K562 (cell line): ENCODE results near the gene ADD1. TPM values are rescaled to one million over a fixed set of nuclear protein-coding genes. Genes with fewer than 3 reads are reported as not detected.
A peak's percentile ranks its signal among the peaks of the same experiment; 100 is the strongest.

Experiments used
- BRCA1 ChIP-seq, 2 experiments: fragments of 450-650 bp in 1 of 2; sonication (generic) in 1 of 2; formaldehyde crosslinking in 1 of 2; IDR thresholded peaks; 2 replicates each; pipeline versions ENCODE4 v1.5.0 to v1.6.1; 2017 to 2020; ENCODE audit warnings: mild to moderate bottlenecking in 1 of 2, missing genetic modification reagents in 1 of 2
- DDX20 ChIP-seq: fragments of 450-650 bp; IDR thresholded peaks from 2 replicates; pipeline ENCODE4 v1.6.1; 2016; ENCODE audit warnings: missing genetic modification characterization, low read depth, mild to moderate bottlenecking, missing compliant biosample characterization, moderate library complexity
- ETV6 ChIP-seq, 3 experiments: fragments of 150-350 bp in 1 of 3; sonication (generic) in 1 of 3; formaldehyde crosslinking in 1 of 3; IDR thresholded peaks; 2 replicates each; pipeline versions ENCODE4 v1.6.1 to v1.8.0; 2014 to 2022; ENCODE audit warnings: borderline replicate concordance in 2 of 3, low read depth in 2 of 3, antibody characterized with exemption in 1 of 3, low read length in 1 of 3, mild to moderate bottlenecking in 1 of 3, missing genetic modification reagents in 1 of 3
- FOS ChIP-seq: IDR thresholded peaks from 3 replicates; pipeline ENCODE4 v1.6.1; 2011; ENCODE audit not compliant: insufficient read length; ENCODE audit errors: extremely low read depth
- GTF2F1 ChIP-seq: IDR thresholded peaks from 2 replicates; pipeline ENCODE4 v1.6.1; 2011; ENCODE audit warnings: low read depth, low read length, improper control_type of control experiment
- KDM1A ChIP-seq, 2 experiments: fragments of 450-650 bp; IDR thresholded peaks; 2 replicates each; pipeline ENCODE4 v1.6.1; 2016; ENCODE audit warnings: mild to moderate bottlenecking in 2 of 2
- MCM7 ChIP-seq, 2 experiments: fragments of 450-650 bp; IDR thresholded peaks; 2 replicates each; pipeline ENCODE4 v1.6.1; 2016 to 2018
- MYC ChIP-seq, 2 experiments: fragments of 250-450 bp in 1 of 2; sonication (Bioruptor Pico) in 1 of 2; IDR thresholded peaks; 2 replicates each; pipeline versions ENCODE4 v1.5.1 to v1.6.1; 2012 to 2021; ENCODE audit warnings: low read depth in 2 of 2, borderline replicate concordance in 1 of 2, improper control_type of control experiment in 1 of 2, low read length in 1 of 2, mild to moderate bottlenecking in 1 of 2, moderate library complexity in 1 of 2
- RAD21 ChIP-seq, 2 experiments: fragments of 250-450 bp in 1 of 2; fragments of 450-650 bp in 1 of 2; sonication (Bioruptor Pico) in 1 of 2; formaldehyde crosslinking in 1 of 2; IDR thresholded peaks in 1 of 2; conservative IDR thresholded peaks in 1 of 2; 2 replicates each; pipeline versions ENCODE4 v1.4.0 to v1.8.0; 2020 to 2022; ENCODE audit warnings: mild to moderate bottlenecking in 2 of 2, moderate library complexity in 1 of 2
- SIN3B ChIP-seq: fragments of 450-650 bp; IDR thresholded peaks from 2 replicates; pipeline ENCODE4 v1.6.1; 2017; ENCODE audit warnings: low read depth, mild to moderate bottlenecking, moderate library complexity
- SP2 ChIP-seq: IDR thresholded peaks from 2 replicates; pipeline ENCODE4 v1.6.1; 2011; ENCODE audit warnings: mild to moderate bottlenecking, low read depth, low read length, moderate library complexity; ENCODE audit not compliant: poor library complexity, severe bottlenecking; ENCODE audit errors: extremely low read depth
- SRF ChIP-seq, 2 experiments: fragments of 250-450, 450-650 bp in 1 of 2; sonication (Bioruptor Pico) in 1 of 2; sonication (generic) in 1 of 2; formaldehyde crosslinking; IDR thresholded peaks; 2 replicates each; pipeline versions ENCODE4 v1.5.0 to v1.5.1; 2020 to 2022; ENCODE audit warnings: mild to moderate bottlenecking in 1 of 2, missing genetic modification reagents in 1 of 2
- ZFPM2 ChIP-seq: fragments of 250-450 bp; sonication (Bioruptor Pico); IDR thresholded peaks from 2 replicates; pipeline ENCODE4 v1.5.1; 2022; ENCODE audit warnings: mild to moderate bottlenecking
- polyA plus RNA-seq, 8 experiments: library from polyadenylated mRNA; depleted of rRNA in 4 of 8; stranded (reverse) in 5 of 8; unstranded in 3 of 8; fragments of >200 nt; fragmentation: Nextera tagmentation in 2 of 8; fragmentation: Illumina TruSeq in 1 of 8; extraction: Ambion mirVana in 2 of 8; extraction: Trizol in 1 of 8; gene quantifications; 2 replicates each; pipeline versions ENCODE4 v1.2.1 to v1.2.3, GENCODE V29; 2011 to 2014; ENCODE audit warnings: inconsistent platforms in 1 of 8, missing spikeins in 1 of 8
- total RNA-seq, 7 experiments: library from RNA; depleted of rRNA in 6 of 7; stranded (reverse); fragments of >200 nt in 6 of 7; fragmentation: Illumina TruSeq in 2 of 7; extraction: Trizol in 2 of 7; gene quantifications; 2 replicates each; pipeline versions ENCODE4 v1.2.1 to v1.2.3, GENCODE V29; 2011 to 2021; ENCODE audit warnings: low replicate concordance in 1 of 7
- TF ChIP-seq, protein P1 (sequence below): fragments of 250-450 bp; sonication (Bioruptor Pico); IDR thresholded peaks from 2 replicates; pipeline ENCODE4 v1.4.0; 2020; ENCODE audit warnings: borderline replicate concordance
- TF ChIP-seq, protein P2 (sequence below): fragments of 450-650 bp; formaldehyde crosslinking; IDR thresholded peaks from 2 replicates; pipeline ENCODE4 v1.4.0; 2020; ENCODE audit warnings: mild to moderate bottlenecking, mixed read lengths
- TF ChIP-seq, protein P3 (sequence below): sonication (generic); formaldehyde crosslinking; IDR thresholded peaks from 2 replicates; pipeline ENCODE4 v1.8.0; 2022; ENCODE audit warnings: missing genetic modification reagents, mild to moderate bottlenecking, borderline replicate concordance
- TF ChIP-seq, protein P4 (sequence below): fragments of 250-450 bp; sonication (Bioruptor Pico); IDR thresholded peaks from 2 replicates; pipeline ENCODE4 v1.4.0; 2020; ENCODE audit warnings: mild to moderate bottlenecking

Gene ADD1
- total and polyA plus RNA-seq, 9 of the 15 experiments (the other 6 are each of a cell fraction or from before 2014, with no cell fraction given) = 17.5 to 153 (median 74.0) TPM

DNA sequence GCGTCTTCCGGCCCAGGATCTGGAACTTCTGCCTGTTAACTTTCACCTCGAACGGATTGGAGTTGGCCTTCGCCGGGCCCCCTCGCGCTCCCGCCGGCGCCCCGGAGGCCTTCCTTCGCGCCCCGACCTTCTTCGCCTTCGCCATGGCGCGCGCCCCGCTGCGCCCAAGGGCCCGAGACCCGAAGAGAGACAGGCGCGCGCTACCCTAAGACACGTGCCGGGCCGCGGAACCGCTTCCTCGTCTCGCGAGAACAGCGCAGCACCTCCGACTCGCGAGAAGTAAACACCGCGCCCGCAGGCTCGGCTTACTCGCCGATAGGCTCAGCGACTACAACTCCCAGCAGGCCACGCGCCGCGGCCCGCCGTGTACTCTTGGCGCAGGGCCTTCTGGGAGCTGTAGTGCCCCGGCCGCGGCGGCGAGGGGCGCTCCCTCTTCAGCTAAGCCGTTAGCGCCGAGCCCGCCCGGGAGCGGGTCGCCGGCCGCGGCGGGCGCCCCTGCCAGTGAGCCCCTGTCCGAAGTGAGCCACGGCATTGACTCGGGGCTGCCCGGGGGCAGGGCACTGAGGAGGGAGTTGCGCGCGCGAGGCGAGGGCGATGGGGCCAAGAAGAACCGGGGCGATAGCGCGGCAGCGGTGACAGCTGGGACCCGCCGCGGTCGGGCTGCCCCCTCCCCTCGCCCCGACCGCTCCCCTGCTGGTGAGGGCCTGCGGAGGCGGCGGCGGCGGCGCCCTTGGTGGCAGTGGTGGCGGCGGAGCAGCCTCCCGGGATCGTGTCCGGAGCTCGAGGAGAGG, 119.7 kb downstream of the ADD1 start, which contains the start of the genes GRK4 and NOP14 (continued):
- peak; percentile 25; the same call in 1 of the 2 replicates for TF ChIP-seq SIN3B
- TF ChIP-seq RAD21 (CRISPR knock-in tag; conservative IDR thresholded peaks at IDR 0.05 in 1 of 2, IDR thresholded peaks at IDR 0.05 in 1 of 2) = peak; percentile 25 to 30
- TF ChIP-seq, protein P1, sequence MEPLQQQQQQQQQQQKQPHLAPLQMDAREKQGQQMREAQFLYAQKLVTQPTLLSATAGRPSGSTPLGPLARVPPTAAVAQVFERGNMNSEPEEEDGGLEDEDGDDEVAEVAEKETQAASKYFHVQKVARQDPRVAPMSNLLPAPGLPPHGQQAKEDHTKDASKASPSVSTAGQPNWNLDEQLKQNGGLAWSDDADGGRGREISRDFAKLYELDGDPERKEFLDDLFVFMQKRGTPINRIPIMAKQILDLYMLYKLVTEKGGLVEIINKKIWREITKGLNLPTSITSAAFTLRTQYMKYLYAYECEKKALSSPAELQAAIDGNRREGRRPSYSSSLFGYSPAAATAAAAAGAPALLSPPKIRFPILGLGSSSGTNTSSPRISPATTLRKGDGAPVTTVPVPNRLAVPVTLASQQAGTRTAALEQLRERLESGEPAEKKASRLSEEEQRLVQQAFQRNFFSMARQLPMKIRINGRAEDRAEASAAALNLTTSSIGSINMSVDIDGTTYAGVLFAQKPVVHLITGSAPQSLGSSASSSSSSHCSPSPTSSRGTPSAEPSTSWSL = 0 out of 2 replicates have a peak, but pooled peaks have one; percentile 55
- TF ChIP-seq, protein P2, sequence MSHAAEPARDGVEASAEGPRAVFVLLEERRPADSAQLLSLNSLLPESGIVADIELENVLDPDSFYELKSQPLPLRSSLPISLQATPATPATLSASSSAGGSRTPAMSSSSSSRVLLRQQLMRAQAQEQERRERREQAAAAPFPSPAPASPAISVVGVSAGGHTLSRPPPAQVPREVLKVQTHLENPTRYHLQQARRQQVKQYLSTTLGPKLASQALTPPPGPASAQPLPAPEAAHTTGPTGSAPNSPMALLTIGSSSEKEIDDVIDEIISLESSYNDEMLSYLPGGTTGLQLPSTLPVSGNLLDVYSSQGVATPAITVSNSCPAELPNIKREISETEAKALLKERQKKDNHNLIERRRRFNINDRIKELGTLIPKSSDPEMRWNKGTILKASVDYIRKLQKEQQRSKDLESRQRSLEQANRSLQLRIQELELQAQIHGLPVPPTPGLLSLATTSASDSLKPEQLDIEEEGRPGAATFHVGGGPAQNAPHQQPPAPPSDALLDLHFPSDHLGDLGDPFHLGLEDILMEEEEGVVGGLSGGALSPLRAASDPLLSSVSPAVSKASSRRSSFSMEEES = no peak
- TF ChIP-seq SP2 = no peak
- TF ChIP-seq MYC (IDR thresholded peaks at IDR 0.05; ENCODE audit: low read depth, low read length) = peak; percentile 99
- peak; percentile 96; the same call in 1 of the 2 replicates for TF ChIP-seq MYC (CRISPR knock-in tag; IDR thresholded peaks at IDR 0.05; ENCODE audit: borderline replicate concordance, low read depth)
- TF ChIP-seq ZFPM2 (CRISPR knock-in tag) = no peak
- TF ChIP-seq, protein P3, sequence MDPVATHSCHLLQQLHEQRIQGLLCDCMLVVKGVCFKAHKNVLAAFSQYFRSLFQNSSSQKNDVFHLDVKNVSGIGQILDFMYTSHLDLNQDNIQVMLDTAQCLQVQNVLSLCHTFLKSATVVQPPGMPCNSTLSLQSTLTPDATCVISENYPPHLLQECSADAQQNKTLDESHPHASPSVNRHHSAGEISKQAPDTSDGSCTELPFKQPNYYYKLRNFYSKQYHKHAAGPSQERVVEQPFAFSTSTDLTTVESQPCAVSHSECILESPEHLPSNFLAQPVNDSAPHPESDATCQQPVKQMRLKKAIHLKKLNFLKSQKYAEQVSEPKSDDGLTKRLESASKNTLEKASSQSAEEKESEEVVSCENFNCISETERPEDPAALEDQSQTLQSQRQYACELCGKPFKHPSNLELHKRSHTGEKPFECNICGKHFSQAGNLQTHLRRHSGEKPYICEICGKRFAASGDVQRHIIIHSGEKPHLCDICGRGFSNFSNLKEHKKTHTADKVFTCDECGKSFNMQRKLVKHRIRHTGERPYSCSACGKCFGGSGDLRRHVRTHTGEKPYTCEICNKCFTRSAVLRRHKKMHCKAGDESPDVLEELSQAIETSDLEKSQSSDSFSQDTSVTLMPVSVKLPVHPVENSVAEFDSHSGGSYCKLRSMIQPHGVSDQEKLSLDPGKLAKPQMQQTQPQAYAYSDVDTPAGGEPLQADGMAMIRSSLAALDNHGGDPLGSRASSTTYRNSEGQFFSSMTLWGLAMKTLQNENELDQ = peak; percentile 42; the same call in 1 of the 2 replicates
- no peak for TF ChIP-seq FOS
- 0 out of 4 replicates have a peak, but pooled peaks of 1 of the 2 experiments have one; percentile 44 for TF ChIP-seq SRF (CRISPR knock-in tag; IDR thresholded peaks at IDR 0.05)
- TF ChIP-seq GTF2F1 = 0 out of 2 replicates have a peak, but pooled peaks have one; percentile 23
- no peak for TF ChIP-seq BRCA1 (IDR thresholded peaks at IDR 0.05)
- no peak for TF ChIP-seq BRCA1 (CRISPR knock-in tag; IDR thresholded peaks at IDR 0.05)
- TF ChIP-seq DDX20 (tag) = no peak
- no peak for TF ChIP-seq ETV6 (IDR thresholded peaks at IDR 0.05; ENCODE audit: borderline replicate concordance in 1 of 2, low read depth in 2 of 2, low read length in 1 of 2)
- peak; percentile 92; the same call in 1 of the 2 replicates for TF ChIP-seq ETV6 (CRISPR knock-in tag; IDR thresholded peaks at IDR 0.05; ENCODE audit: borderline replicate concordance)
- TF ChIP-seq KDM1A (IDR thresholded peaks at IDR 0.05) = no peak
- TF ChIP-seq MCM7 (IDR thresholded peaks at IDR 0.05) = no peak
- TF ChIP-seq, protein P4, sequence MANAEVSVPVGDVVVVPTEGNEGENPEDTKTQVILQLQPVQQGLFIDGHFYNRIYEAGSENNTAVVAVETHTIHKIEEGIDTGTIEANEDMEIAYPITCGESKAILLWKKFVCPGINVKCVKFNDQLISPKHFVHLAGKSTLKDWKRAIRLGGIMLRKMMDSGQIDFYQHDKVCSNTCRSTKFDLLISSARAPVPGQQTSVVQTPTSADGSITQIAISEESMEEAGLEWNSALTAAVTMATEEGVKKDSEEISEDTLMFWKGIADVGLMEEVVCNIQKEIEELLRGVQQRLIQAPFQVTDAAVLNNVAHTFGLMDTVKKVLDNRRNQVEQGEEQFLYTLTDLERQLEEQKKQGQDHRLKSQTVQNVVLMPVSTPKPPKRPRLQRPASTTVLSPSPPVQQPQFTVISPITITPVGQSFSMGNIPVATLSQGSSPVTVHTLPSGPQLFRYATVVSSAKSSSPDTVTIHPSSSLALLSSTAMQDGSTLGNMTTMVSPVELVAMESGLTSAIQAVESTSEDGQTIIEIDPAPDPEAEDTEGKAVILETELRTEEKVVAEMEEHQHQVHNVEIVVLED (CRISPR knock-in tag) = peak; percentile 87
